Caki2 (cell line): ENCODE measurements around the gene MAP2K5. TPM values are rescaled to one million over a fixed set of nuclear protein-coding genes. Genes with fewer than 3 reads are reported as not detected.

Source experiments
- DNase-seq: peaks from one replicate; pipeline ENCODE4 v3.0.0-alpha.2; 2015; ENCODE audit warnings: low read depth
- in situ Hi-C: cut with HindIII; loops from 2 replicates; pipeline ENCODE4 v1.10.0; 2016; ENCODE audit warnings: low sequenced_read_pairs, low pct_unique_long_range_greater_than_20kb, mixed read lengths
- total RNA-seq: library from RNA; depleted of rRNA; stranded (reverse); fragments of >200 nt; shearing (Covaris generic); gene quantifications from 2 replicates; pipeline ENCODE4 v1.2.3, GENCODE V29; 2014; ENCODE audit warnings: low replicate concordance

The MAP2K5 gene
- total RNA-seq, 1 experiment from 2014 or later: 5.4 TPM

GRCh38 chr15:67579967-67580366, 37.5 kb downstream of the MAP2K5 start:
- DNase-seq: no peak
- in situ Hi-C loops: no loop called here

- no peak for DNase-seq
- in situ Hi-C loops: no loop called here
Measured at GRCh38 chr15:67584157-67584556, 41.7 kb downstream of the MAP2K5 start.

GRCh38 chr15:67585681-67586080, 43.2 kb downstream of the MAP2K5 start:
- in situ Hi-C loops: no loop called here
- DNase-seq: no peak

- in situ Hi-C loops: no loop called here
- no peak for DNase-seq
Measured at GRCh38 chr15:67587331-67587730, 44.8 kb downstream of the MAP2K5 start.

GRCh38 chr15:67587754-67588153, 45.3 kb downstream of the MAP2K5 start:
- in situ Hi-C loops: no loop called here
- DNase-seq: no peak

GRCh38 chr15:67590191-67590590, 47.7 kb downstream of the MAP2K5 start:
- in situ Hi-C loops: no loop called here
- no peak for DNase-seq

GRCh38 chr15:67592245-67592644, 49.7 kb downstream of the MAP2K5 start:
- DNase-seq: no peak
- in situ Hi-C loops: no loop called here

GRCh38 chr15:67593562-67593961, 51.1 kb downstream of the MAP2K5 start:
- DNase-seq: no peak
- in situ Hi-C loops: no loop called here

GRCh38 chr15:67594770-67595169, 52.3 kb downstream of the MAP2K5 start:
- in situ Hi-C loops: no loop called here
- no peak for DNase-seq

- DNase-seq: no peak
- in situ Hi-C loops: no loop called here
Measured at GRCh38 chr15:67595572-67595971, 53.1 kb downstream of the MAP2K5 start.

- DNase-seq: no peak
- in situ Hi-C loops: no loop called here
Measured at GRCh38 chr15:67601073-67601472, 58.6 kb downstream of the MAP2K5 start.

- in situ Hi-C loops: no loop called here
- DNase-seq: no peak
Measured at GRCh38 chr15:67603063-67603462, 60.6 kb downstream of the MAP2K5 start.

GRCh38 chr15:67605871-67606270, 63.4 kb downstream of the MAP2K5 start:
- DNase-seq: no peak
- in situ Hi-C loops: no loop called here

GRCh38 chr15:67606742-67607141, 64.2 kb downstream of the MAP2K5 start:
- in situ Hi-C loops: no loop called here
- DNase-seq: no peak

- in situ Hi-C loops: no loop called here
- no peak for DNase-seq
Measured at GRCh38 chr15:67607329-67607728, 64.8 kb downstream of the MAP2K5 start.

GRCh38 chr15:67607959-67608637, 65.6 kb downstream of the MAP2K5 start:
- in situ Hi-C loops: no loop called here
- no peak for DNase-seq

GRCh38 chr15:67608638-67608959, 66.1 kb downstream of the MAP2K5 start:
- no peak for DNase-seq
- in situ Hi-C loops: no loop called here

- in situ Hi-C loops: no loop called here
- DNase-seq: no peak
Measured at GRCh38 chr15:67611370-67612369, 69.2 kb downstream of the MAP2K5 start.

- in situ Hi-C loops: no loop called here
- no peak for DNase-seq
Measured at GRCh38 chr15:67613211-67613610, 70.7 kb downstream of the MAP2K5 start.

GRCh38 chr15:67613708-67614107, 71.2 kb downstream of the MAP2K5 start:
- DNase-seq: no peak

More at GRCh38 chr15:67613708-67614107, 71.2 kb downstream of the MAP2K5 start:
- in situ Hi-C loops: no loop called here
